GM18499 (cell line): ENCODE results near the gene GRIA3.
A peak's percentile ranks its signal among the peaks of the same experiment; 100 is the strongest.

Source experiments
- ATAC-seq: cut with Tn5 transposase; IDR thresholded peaks from one replicate; pipeline ENCODE4 v1.9.1; 2021; ENCODE audit warnings: moderate number of reproducible peaks; ENCODE audit not compliant: insufficient read depth, unreplicated experiment

The GRIA3 gene

GRCh38 chrX:123190096-123190495, 6.0 kb downstream of the GRIA3 start:
- ATAC-seq = no peak

GRCh38 chrX:123193101-123193500, 9.0 kb downstream of the GRIA3 start:
- ATAC-seq = no peak

GRCh38 chrX:123199338-123199737, 15.3 kb downstream of the GRIA3 start:
- ATAC-seq = no peak

GRCh38 chrX:123201720-123202119, 17.6 kb downstream of the GRIA3 start:
- ATAC-seq = no peak

GRCh38 chrX:123202523-123202922, 18.4 kb downstream of the GRIA3 start:
- no peak for ATAC-seq

- ATAC-seq = no peak
Observed at GRCh38 chrX:123203772-123204171, 19.7 kb downstream of the GRIA3 start.

- ATAC-seq = no peak
Observed at GRCh38 chrX:123206176-123206575, 22.1 kb downstream of the GRIA3 start.

GRCh38 chrX:123210252-123210651, 26.2 kb downstream of the GRIA3 start:
- ATAC-seq = no peak

GRCh38 chrX:123215397-123216089, 31.5 kb downstream of the GRIA3 start:
- ATAC-seq = no peak

GRCh38 chrX:123217077-123217476, 33.0 kb downstream of the GRIA3 start:
- ATAC-seq = no peak

GRCh38 chrX:123217728-123218127, 33.6 kb downstream of the GRIA3 start:
- no peak for ATAC-seq

- ATAC-seq = no peak
Observed at GRCh38 chrX:123219916-123220315, 35.8 kb downstream of the GRIA3 start.

- ATAC-seq = no peak
Observed at GRCh38 chrX:123222920-123223319, 38.8 kb downstream of the GRIA3 start.

- ATAC-seq = no peak
Observed at GRCh38 chrX:123223409-123223808, 39.3 kb downstream of the GRIA3 start.

GRCh38 chrX:123223859-123224258, 39.8 kb downstream of the GRIA3 start:
- ATAC-seq = peak; percentile 83

- ATAC-seq = no peak
Observed at GRCh38 chrX:123230798-123231197, 46.7 kb downstream of the GRIA3 start.

- ATAC-seq = no peak
Observed at GRCh38 chrX:123236859-123237258, 52.8 kb downstream of the GRIA3 start.

GRCh38 chrX:123237271-123237670, 53.2 kb downstream of the GRIA3 start:
- no peak for ATAC-seq

GRCh38 chrX:123254457-123254856, 70.4 kb downstream of the GRIA3 start:
- ATAC-seq = no peak

- ATAC-seq = no peak
Observed at GRCh38 chrX:123256378-123256777, 72.3 kb downstream of the GRIA3 start.

GRCh38 chrX:123260920-123261418, 76.9 kb downstream of the GRIA3 start:
- ATAC-seq = no peak

- no peak for ATAC-seq
Observed at GRCh38 chrX:123263270-123263669, 79.2 kb downstream of the GRIA3 start.
